Left hindlimb (tissue), 1 donor: ENCODE data around the gene SF3A1.
A peak's percentile ranks its signal among the peaks of the same experiment; 100 is the strongest.

ENCODE experiments used
- DNase-seq: peaks from one replicate; pipeline ENCODE4 v3.0.0-alpha.2; 2018

The SF3A1 gene

GRCh38 chr22:30321461-30321860 lies 35.2 kb downstream of the SF3A1 start:
- no peak for DNase-seq

DNA sequence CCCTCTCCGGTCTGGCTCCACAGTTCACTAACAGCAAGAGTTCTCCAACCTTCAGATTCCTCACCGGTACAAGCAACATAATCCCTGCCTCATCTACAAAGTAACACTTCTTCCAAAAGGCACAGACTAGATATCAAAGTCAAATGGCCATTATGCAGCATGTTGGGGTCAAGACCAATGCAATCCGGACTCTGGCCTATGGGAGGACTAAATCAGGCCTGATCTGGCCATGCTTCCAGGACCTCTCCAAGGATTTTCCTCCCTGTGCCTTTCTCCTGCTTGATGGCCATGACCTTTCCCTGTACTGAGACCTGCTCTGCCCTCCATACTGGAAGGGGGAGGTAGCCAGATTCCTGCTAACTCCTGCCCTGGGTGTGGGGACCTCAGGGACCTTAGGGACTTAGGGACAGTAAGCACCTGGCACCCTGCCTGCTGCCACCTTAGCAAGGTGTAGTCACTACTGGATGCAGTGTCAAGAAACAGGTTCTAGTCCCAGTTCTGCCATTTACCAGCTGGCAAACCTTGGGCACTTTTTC lies 36.6 kb downstream of the SF3A1 start:
- no peak for DNase-seq

- no peak for DNase-seq
These were observed 37.8 kb downstream of the SF3A1 start for GRCh38 chr22:30318799-30319419.

- no peak for DNase-seq
These were observed 38.9 kb downstream of the SF3A1 start for GRCh38 chr22:30317778-30318177.

- no peak for DNase-seq
These were observed 40.6 kb downstream of the SF3A1 start for GRCh38 chr22:30315962-30316576.

- DNase-seq, result no peak
These were observed 41.8 kb downstream of the SF3A1 start for GRCh38 chr22:30314915-30315314.

DNA sequence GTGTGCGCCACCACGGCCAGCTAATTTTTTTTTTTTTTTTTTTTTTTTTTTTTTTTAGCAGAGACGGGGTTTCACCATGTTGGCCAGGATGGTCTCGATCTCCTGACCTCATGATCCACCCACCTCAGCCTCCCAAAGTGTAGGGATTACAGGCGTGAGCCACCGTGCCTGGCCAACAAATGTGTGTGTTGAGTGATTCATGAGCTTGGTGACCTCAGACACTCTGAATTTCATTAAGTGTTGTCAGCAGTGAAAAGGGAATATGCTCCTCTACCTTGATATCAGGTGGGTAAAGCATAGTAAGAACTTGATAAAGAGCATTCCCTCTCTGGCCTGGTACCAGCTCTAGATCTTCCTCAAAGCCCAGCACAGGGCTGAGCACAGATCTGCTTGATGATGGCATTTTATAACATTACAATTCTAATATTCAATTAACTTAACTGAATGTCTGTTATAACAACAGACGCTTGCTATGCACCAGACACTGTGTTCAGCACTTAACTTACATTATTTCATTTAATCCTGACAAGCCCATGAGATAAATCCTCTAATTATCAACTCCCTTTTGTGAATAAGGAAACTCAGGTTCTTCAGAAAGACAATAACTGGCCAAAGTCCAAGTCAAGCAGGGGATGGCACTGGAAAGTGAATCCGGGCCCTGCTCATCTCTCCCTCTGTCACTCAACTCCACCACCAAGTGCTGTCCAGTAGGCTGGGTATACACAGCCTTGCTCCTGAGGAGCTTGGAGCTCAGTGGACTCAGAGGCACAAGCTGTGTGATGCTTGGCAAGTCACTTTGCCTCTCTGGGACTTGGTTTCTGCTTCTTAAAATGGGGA lies 42.9 kb downstream of the SF3A1 start:
- no peak for DNase-seq

DNA sequence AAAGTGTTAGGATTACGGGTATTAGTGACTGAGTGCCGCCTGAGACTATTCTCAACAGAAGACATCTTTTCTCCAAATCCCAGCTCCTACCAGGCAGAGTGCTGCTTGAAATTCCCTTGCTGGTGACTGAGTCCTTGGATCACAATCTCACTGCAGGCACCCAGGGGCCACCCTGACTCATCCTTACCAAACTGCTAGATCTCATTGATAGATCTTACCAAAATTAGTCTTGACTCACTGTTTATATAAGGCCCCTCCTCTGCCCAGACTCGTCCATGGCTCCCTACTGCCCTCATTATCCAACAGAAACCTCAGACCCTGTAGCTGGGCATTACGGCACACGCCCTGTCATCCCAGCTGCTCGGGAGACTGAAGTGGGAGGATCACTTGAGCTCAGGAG lies 44.6 kb downstream of the SF3A1 start:
- DNase-seq, result no peak

DNA sequence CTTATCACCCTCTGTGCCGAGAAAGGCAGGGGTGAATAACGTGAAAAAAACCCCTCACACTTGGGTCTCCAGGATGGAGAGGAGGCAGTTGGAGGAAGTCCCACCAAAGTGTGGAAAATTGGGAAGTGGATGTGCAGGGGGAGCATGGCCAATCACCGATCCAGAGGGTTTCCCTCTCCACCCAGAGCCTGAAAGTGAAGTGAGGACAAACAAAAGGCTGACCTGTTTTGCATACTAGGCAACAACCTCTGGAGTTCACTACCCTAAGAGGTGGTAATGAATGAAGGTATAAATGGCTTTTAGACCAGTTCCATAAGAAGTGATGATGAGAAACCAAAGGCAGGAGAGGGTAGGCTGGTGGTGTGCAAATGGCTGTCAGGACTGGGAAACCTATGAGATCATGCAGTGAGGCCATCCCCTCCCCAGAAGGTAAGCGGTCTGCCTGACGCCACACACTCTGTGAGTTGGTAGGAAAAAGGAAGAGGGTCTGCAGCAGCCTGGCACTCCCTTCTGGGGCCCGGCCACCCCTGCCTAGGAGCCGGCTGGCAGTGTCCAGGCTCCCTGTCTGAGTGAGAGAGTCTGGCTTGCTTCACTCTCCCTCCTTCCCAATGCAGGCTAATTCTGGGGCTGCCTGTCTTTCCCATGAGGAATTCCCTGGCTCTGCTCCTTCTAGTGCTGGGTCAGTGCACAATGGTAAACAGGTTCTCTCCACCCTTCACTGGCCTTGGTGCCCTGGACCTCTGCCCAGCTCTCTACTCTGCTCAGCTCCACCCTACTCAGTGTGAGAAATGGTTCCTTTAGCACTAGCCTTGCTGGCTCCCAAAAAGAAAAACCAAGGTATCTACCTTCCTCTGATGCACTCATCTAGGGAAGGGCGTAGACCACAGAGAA lies 45.6 kb downstream of the SF3A1 start:
- DNase-seq, result no peak

DNA sequence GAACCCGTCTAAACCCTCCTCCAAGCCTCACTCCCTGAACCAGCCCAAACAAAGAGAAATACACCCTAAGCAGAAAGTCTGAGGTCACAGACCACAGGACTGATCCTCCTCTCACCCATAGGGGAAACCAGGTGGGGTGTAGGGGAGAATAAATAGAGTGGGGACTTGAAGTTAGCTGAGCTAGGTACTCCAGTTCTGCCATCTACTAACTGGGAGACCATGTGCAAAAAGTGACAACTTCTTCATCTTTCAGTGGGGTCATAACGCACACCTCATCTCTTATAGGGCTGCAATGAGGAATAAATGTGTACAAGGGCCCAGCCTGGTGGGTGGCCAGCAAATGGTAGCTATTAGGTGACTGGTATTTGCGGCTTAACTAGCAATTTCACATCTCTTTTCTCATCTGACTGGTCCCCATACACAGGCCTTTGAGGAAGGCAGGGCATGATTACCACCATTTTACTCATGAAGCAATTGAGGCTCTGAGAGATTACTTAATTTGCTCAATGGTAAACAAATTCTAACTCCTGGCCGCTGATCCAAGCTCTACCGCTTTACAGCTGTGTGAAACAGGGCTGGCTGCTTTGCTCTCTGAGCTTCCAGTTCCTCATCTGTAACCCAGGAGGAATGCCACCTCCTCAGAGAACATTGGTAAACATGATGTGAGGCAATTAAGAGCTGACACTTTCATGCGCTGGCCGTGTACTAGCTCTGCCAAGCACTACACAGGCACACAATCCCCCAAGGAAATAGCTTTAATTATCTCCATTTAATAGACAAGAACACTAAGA lies 46.5 kb downstream of the SF3A1 start:
- DNase-seq, result no peak

DNA sequence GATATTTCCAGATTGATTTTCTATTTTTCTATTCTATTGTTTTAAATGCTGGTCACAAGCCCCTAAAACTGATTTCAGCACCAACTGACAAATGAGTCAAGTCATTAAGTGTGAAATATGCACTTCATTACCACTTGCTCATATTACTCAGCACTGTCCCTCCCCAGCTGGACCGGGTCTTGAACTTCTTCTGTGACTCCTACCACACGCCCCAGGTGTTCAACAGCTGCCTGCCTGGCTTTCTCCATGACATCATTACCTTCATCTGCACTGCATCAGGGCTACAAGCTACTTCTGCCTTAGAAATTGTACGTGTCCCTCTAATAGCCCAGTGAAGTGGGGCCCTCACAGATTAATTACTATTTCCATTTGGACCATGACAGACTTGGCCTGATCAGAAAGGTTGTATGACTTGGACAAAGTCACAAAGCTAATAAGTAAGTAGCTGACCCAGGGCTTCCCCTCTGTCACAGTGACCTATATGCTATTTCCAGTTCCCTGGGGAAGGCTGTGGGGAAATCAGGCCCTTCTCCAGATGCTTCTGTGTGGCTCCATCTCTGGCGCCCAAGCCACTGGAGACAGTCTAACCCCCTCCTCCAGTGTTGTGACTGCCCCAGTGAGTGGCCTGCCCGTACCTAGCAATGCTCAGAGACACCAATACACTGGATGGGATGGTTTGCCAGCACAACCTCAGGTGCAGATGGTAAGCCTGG lies 48.0 kb downstream of the SF3A1 start:
- no peak for DNase-seq

DNA sequence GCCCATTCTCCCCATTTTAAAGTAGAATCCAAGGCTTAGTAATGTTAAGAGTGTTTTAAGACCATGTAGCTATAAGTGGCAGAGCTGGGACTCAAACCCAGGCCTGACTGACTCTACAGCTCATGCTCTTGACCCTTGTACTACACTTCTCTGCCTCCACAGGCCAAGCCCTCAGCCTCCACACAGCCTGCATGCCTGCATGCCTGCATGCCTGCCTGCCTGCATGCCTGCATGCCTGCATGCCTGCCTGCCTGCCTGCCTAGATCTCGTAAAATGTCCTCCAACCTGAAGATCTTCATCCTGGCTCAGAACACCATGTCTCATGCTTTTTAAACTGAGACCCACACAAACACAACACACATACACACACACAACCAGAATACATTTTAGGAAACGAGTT lies 48.6 kb downstream of the SF3A1 start:
- DNase-seq, result no peak

DNA sequence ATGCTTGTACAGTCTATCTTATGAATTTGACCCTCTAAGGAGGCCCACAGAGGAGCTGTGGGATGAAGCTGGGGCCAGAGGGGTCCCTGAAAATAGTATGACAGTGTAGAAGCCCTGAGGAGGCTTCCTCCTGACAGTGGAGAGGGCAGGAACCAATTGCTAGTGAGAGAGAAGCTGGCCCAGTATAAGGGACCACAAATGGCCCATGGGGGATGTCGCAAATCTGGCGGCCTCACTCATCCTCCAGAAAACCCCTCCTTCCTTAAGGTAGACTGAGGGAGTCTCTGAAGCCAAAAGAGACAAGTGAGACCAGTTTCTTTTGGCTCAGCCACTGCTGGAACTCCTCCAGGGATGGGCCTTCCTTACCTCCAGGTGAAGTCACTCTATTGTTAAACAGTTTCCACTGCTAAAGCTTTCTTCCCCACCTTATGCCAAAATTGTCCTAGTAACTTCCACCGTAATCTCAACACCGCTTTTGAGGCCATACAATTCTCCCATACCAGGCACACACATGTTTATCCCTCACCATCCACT lies 49.6 kb downstream of the SF3A1 start:
- DNase-seq, result no peak

- no peak for DNase-seq
These were observed 50.1 kb downstream of the SF3A1 start for GRCh38 chr22:30306627-30307011.

- DNase-seq, result no peak
These were observed 50.6 kb downstream of the SF3A1 start for GRCh38 chr22:30305906-30306626.

GRCh38 chr22:30305519-30305905 lies 51.2 kb downstream of the SF3A1 start:
- peak; percentile 55 for DNase-seq

DNA sequence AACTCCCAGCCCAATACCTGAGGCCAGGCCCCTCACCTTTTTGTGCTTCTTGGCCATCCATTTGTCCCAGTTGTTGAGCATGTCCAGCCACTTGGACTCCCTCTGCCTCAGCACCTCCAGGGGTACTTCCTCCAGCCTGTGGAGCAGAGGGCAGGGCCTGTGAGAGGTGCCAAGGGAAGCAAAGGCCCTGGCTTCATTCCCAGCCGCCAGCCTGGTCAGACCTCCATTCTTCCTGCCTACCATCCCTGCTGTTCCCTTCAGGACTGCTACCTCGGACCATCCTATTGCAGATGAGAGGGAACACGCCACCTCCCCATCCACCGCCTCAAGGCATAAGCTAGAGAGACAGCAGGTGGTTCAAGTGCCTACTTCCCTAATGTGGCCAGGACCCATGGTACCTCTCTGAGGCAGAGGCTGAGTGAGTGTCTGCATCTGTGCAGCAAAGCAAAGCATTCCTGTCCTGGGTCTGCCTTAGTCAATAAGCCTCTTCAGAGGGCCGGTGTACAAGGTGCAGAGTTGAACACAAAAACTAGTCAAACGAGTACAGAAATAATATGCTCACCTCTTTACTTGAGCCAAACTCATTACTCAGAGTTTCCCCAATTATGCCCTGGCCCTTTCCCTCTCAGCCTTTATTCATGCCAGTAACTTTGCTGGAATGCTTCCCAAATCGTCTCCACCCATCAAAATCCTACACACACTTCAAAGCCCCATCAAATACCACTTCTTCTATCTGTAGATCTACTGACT lies 52.0 kb downstream of the SF3A1 start:
- no peak for DNase-seq

GRCh38 chr22:30302810-30303138 lies 53.9 kb downstream of the SF3A1 start:
- DNase-seq, result no peak

- no peak for DNase-seq
These were observed 54.5 kb downstream of the SF3A1 start for GRCh38 chr22:30301995-30302809.
